ENCODE results near the gene CNNM3.

DNA sequence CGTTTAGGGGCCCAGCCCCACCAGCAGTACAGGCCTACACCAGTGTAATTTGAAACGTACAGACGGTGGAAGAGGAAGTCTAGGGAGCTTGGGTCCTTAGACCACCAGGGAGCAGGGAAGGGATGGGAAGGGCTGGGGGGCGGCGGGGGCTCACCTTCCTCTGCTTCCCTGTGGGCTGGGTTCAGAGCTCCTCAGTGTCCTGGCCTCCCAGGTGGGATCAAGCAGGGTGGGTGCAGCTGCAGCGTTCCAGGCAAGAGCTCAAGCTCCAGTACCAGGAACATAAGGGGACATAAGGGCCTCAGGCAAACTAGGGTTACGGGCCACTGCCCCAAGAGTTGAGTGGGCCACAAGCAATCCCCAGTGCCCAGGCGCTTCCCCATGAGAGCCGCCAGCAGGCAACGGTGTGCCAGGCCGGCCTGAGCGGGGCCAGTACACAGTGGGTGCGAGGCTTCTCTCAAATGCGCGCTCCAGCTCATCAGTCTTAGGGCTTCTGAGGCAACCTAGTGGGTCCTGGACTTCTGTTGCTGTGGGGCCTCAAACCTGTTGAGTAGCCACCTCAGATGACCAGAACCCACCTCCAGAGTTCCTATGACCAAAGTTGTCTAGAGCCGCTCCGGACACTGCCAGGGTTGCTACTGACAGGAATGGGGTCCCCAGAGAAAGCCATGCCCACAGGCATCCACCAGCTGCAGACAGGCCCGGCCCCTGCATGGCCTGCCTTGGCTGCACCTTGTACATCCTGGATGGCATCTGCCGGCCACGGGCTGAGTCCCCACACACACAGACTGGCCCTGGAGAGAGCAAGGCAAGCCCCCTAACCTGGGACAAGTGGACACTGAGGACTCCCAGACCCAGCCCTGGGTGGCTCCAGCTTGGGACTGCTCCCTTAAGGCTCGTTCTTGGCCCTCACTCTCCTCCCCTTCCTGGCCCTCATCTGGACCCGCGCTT is 22.6 kb downstream of the CNNM3 start:
- TF ChIP-seq, protein P1, sequence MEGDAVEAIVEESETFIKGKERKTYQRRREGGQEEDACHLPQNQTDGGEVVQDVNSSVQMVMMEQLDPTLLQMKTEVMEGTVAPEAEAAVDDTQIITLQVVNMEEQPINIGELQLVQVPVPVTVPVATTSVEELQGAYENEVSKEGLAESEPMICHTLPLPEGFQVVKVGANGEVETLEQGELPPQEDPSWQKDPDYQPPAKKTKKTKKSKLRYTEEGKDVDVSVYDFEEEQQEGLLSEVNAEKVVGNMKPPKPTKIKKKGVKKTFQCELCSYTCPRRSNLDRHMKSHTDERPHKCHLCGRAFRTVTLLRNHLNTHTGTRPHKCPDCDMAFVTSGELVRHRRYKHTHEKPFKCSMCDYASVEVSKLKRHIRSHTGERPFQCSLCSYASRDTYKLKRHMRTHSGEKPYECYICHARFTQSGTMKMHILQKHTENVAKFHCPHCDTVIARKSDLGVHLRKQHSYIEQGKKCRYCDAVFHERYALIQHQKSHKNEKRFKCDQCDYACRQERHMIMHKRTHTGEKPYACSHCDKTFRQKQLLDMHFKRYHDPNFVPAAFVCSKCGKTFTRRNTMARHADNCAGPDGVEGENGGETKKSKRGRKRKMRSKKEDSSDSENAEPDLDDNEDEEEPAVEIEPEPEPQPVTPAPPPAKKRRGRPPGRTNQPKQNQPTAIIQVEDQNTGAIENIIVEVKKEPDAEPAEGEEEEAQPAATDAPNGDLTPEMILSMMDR (IDR thresholded peaks at IDR 0.05) = no peak
- no peak for TF ChIP-seq POLR2A (IDR thresholded peaks at IDR 0.05)
- no peak for TF ChIP-seq POLR2AphosphoS5 (IDR thresholded peaks at IDR 0.05)
- TF ChIP-seq EP300 (IDR thresholded peaks at IDR 0.05) = no peak

Measured in suprapubic skin (tissue), 4 donors.